Astrocyte (in vitro differentiated cells and primary cell): ENCODE data around the gene RPL27A. TPM values are rescaled to one million over a fixed set of nuclear protein-coding genes. Genes with fewer than 3 reads are reported as not detected.

Experiments
- DNase-seq: peaks from one replicate; pipeline ENCODE4 v3.0.0-alpha.2; 2010; ENCODE audit warnings: low read depth
- FAIRE-seq: peaks from 2 replicates; lab custom pipeline; 2011; peaks lifted over from hg19 to GRCh38; lab: Jason Lieb, UNC
- H2AFZ ChIP-seq: 2 replicates; pipeline ENCODE4 v1.6.0; 2012; ENCODE audit warnings: low read depth, low read length, inconsistent platforms
- H3K27ac ChIP-seq: 2 replicates; pipeline ENCODE4 v1.5.1; 2011; ENCODE audit warnings: low read depth, low read length, inconsistent platforms
- H3K27me3 ChIP-seq: 2 replicates; pipeline ENCODE4 v1.6.0; 2011; ENCODE audit warnings: low read length, inconsistent platforms; ENCODE audit not compliant: insufficient read depth
- H3K36me3 ChIP-seq: 2 replicates; pipeline ENCODE4 v1.5.1; 2011; ENCODE audit warnings: low read length, inconsistent platforms; ENCODE audit not compliant: insufficient read depth
- H3K4me1 ChIP-seq: 2 replicates; pipeline ENCODE4 v1.5.1; 2011; ENCODE audit warnings: low read length, inconsistent platforms; ENCODE audit not compliant: insufficient read depth
- H3K4me2 ChIP-seq: 2 replicates; pipeline ENCODE4 v1.6.0; 2012; ENCODE audit warnings: low read length, inconsistent platforms
- H3K4me3 ChIP-seq: 2 replicates; pipeline ENCODE4 v1.5.1; 2011; ENCODE audit warnings: low read depth, mild to moderate bottlenecking, low read length, inconsistent platforms; ENCODE audit not compliant: insufficient read depth
- H3K79me2 ChIP-seq: 2 replicates; pipeline ENCODE4 v1.6.0; 2012; ENCODE audit warnings: mild to moderate bottlenecking, low read length, inconsistent platforms; ENCODE audit not compliant: insufficient read depth
- H3K9ac ChIP-seq: 2 replicates; pipeline ENCODE4 v1.6.0; 2012; ENCODE audit warnings: mild to moderate bottlenecking, low read length, inconsistent platforms
- H3K9me3 ChIP-seq: 2 replicates; pipeline ENCODE4 v1.5.1; 2012; ENCODE audit warnings: low read depth, mild to moderate bottlenecking, low read length, inconsistent platforms; ENCODE audit not compliant: insufficient read depth
- H4K20me1 ChIP-seq: 2 replicates; pipeline ENCODE4 v1.6.0; 2012; ENCODE audit warnings: low read length, inconsistent platforms; ENCODE audit not compliant: insufficient read depth
- H3K27ac Mint-ChIP-seq: one replicate; pipeline ENCODE4 v1.8.0; 2021; ENCODE audit warnings: mild to moderate bottlenecking, mixed read lengths; ENCODE audit not compliant: unreplicated experiment
- H3K27me3 Mint-ChIP-seq: one replicate; pipeline ENCODE4 v1.8.0; 2021; ENCODE audit warnings: low read depth, mixed read lengths; ENCODE audit not compliant: unreplicated experiment
- H3K36me3 Mint-ChIP-seq: one replicate; pipeline ENCODE4 v1.8.0; 2021; ENCODE audit warnings: low read depth, mixed read lengths; ENCODE audit not compliant: unreplicated experiment
- H3K4me1 Mint-ChIP-seq: one replicate; pipeline ENCODE4 v1.8.0; 2021; ENCODE audit warnings: low read depth, mixed read lengths; ENCODE audit not compliant: unreplicated experiment
- H3K4me3 Mint-ChIP-seq: one replicate; pipeline ENCODE4 v1.8.0; 2021; ENCODE audit warnings: mild to moderate bottlenecking, moderate library complexity, mixed read lengths; ENCODE audit not compliant: unreplicated experiment
- H3K9me3 Mint-ChIP-seq: one replicate; pipeline ENCODE4 v1.8.0; 2021; ENCODE audit warnings: mild to moderate bottlenecking, mixed read lengths; ENCODE audit not compliant: unreplicated experiment
- CTCF ChIP-seq: IDR thresholded peaks from 2 replicates; pipeline ENCODE4 v1.5.1; 2011; ENCODE audit warnings: low read depth, mild to moderate bottlenecking, inconsistent platforms, low read length, moderate library complexity; ENCODE audit not compliant: insufficient read depth
- EZH2 ChIP-seq: IDR thresholded peaks from 2 replicates; pipeline ENCODE4 v1.6.1; 2012; ENCODE audit warnings: mild to moderate bottlenecking, low read length, inconsistent platforms; ENCODE audit not compliant: insufficient read depth
- total RNA-seq: library from RNA; stranded (reverse); gene quantifications from 2 replicates; pipeline ENCODE4 v1.2.1, GENCODE V29; 2021

The RPL27A gene
- total RNA-seq, 1 donor from 2014 or later: 682 TPM

- no peak overlapping the region for H3K4me3 Mint-ChIP-seq
- TF ChIP-seq CTCF (no peak), EZH2 (no peak)
- Histone ChIP-seq H3K27ac (no peak overlapping the region), H2AFZ (no peak overlapping the region), H3K9me3 (no peaks in the 10 kb centered on the region), H3K27me3 (no peaks in the 10 kb centered on the region), H3K4me2 (no peak overlapping the region), H3K79me2 (peaks cover 8% of the 10 kb centered on the region), H3K36me3 (peaks cover 14% of the 10 kb centered on the region), H3K4me1 (peaks cover 37% of the 10 kb centered on the region), H4K20me1 (no peaks in the 10 kb centered on the region), H3K4me3 (no peak overlapping the region), H3K9ac (no peak overlapping the region)
- DNase-seq: no peak
- FAIRE-seq: no peak
- H3K27me3 Mint-ChIP-seq: no peaks in the 10 kb centered on the region
- no peaks in the 10 kb centered on the region for H3K9me3 Mint-ChIP-seq
- peak overlapping the region; percentile 53 for H3K27ac Mint-ChIP-seq
- peaks cover 16% of the 10 kb centered on the region for H3K4me1 Mint-ChIP-seq
- peaks cover 50% of the 10 kb centered on the region for H3K36me3 Mint-ChIP-seq
Measured at GRCh38 chr11:8711895-8712442, 29.4 kb downstream of the RPL27A start.

GRCh38 chr11:8712506-8712905, 29.9 kb downstream of the RPL27A start:
- peaks cover 14% of the 10 kb centered on the region for H3K36me3 ChIP-seq
- H3K4me1 ChIP-seq: peaks cover 39% of the 10 kb centered on the region
- Mint-ChIP-seq H3K4me1 (peaks cover 21% of the 10 kb centered on the region), H3K9me3 (no peaks in the 10 kb centered on the region), H3K36me3 (peaks cover 51% of the 10 kb centered on the region), H3K4me3 (no peak overlapping the region), H3K27me3 (no peaks in the 10 kb centered on the region), H3K27ac (peak overlapping the region; percentile 53)
- no peaks in the 10 kb centered on the region for H4K20me1 ChIP-seq
- TF ChIP-seq CTCF (no peak), EZH2 (no peak)
- H3K79me2 ChIP-seq: peaks cover 8% of the 10 kb centered on the region
- H2AFZ ChIP-seq: no peak overlapping the region
- H3K27me3 ChIP-seq: no peaks in the 10 kb centered on the region
- no peak overlapping the region for H3K9ac ChIP-seq
- H3K27ac ChIP-seq: no peak overlapping the region
- no peak overlapping the region for H3K4me2 ChIP-seq
- no peak overlapping the region for H3K4me3 ChIP-seq
- DNase-seq (no peak), FAIRE-seq (no peak)
- H3K9me3 ChIP-seq: no peaks in the 10 kb centered on the region

- H3K27ac Mint-ChIP-seq: peak overlapping the region; percentile 47
- TF ChIP-seq EZH2 (no peak), CTCF (no peak)
- no peaks in the 10 kb centered on the region for H3K9me3 ChIP-seq
- no peaks in the 10 kb centered on the region for H3K27me3 ChIP-seq
- H3K27me3 Mint-ChIP-seq: no peaks in the 10 kb centered on the region
- H3K79me2 ChIP-seq: peaks cover 8% of the 10 kb centered on the region
- no peak overlapping the region for H3K4me3 Mint-ChIP-seq
- no peaks in the 10 kb centered on the region for H3K9me3 Mint-ChIP-seq
- H2AFZ ChIP-seq: no peak overlapping the region
- H3K36me3 ChIP-seq: peaks cover 14% of the 10 kb centered on the region
- no peak overlapping the region for H3K9ac ChIP-seq
- DNase-seq (no peak), FAIRE-seq (no peak)
- H3K4me1 Mint-ChIP-seq: peaks cover 33% of the 10 kb centered on the region
- H3K27ac ChIP-seq: no peak overlapping the region
- H3K4me1 ChIP-seq: peaks cover 38% of the 10 kb centered on the region
- H4K20me1 ChIP-seq: no peaks in the 10 kb centered on the region
- peaks cover 50% of the 10 kb centered on the region for H3K36me3 Mint-ChIP-seq
- no peak overlapping the region for H3K4me3 ChIP-seq
- peak overlapping the region; percentile 20 for H3K4me2 ChIP-seq
Measured at GRCh38 chr11:8713760-8714454, 31.3 kb downstream of the RPL27A start.
